GM21515 (cell line): ENCODE results near the gene SYNGR4.
"Not testable (repeated sequence)": the region's sequence is repeated elsewhere in the genome, so short reads cannot be mapped to it uniquely, and the experiment has no call there.

Source experiments
- ATAC-seq: cut with Tn5 transposase; IDR thresholded peaks from one replicate; pipeline ENCODE4 v1.9.1; 2021; ENCODE audit not compliant: unreplicated experiment

SYNGR4 gene

GRCh38 chr19:48370955-48371354 is 6.8 kb downstream of the SYNGR4 start:
- ATAC-seq: no peak

GRCh38 chr19:48371367-48371766 is 7.2 kb downstream of the SYNGR4 start:
- ATAC-seq: no peak

GRCh38 chr19:48371771-48372170 is 7.6 kb downstream of the SYNGR4 start:
- ATAC-seq: not testable (repeated sequence)

GRCh38 chr19:48372904-48373303 is 8.7 kb downstream of the SYNGR4 start:
- no peak for ATAC-seq

- no peak for ATAC-seq
These were observed 9.4 kb downstream of the SYNGR4 start for GRCh38 chr19:48373567-48373966.

- ATAC-seq: no peak
These were observed 14.0 kb downstream of the SYNGR4 start for GRCh38 chr19:48378194-48378570.

GRCh38 chr19:48379058-48379457 is 14.9 kb downstream of the SYNGR4 start:
- no peak for ATAC-seq

- ATAC-seq: no peak
These were observed 17.2 kb downstream of the SYNGR4 start for GRCh38 chr19:48381178-48381950.

- no peak for ATAC-seq
These were observed 18.1 kb downstream of the SYNGR4 start for GRCh38 chr19:48382286-48382685.

GRCh38 chr19:48385461-48386087 is 21.4 kb downstream of the SYNGR4 start:
- ATAC-seq: no peak

- ATAC-seq: no peak
These were observed 22.8 kb downstream of the SYNGR4 start for GRCh38 chr19:48386981-48387380.

GRCh38 chr19:48390188-48391099 is 26.3 kb downstream of the SYNGR4 start:
- ATAC-seq: no peak

GRCh38 chr19:48391100-48392005 is 27.2 kb downstream of the SYNGR4 start, which contains the start of gene KDELR1:
TSS of gene KDELR1 (minus strand) at chr19:48391551. CDS start at chr19:48391358, 193 bp downstream.
- ATAC-seq: no peak

GRCh38 chr19:48392006-48392344 is 27.8 kb downstream of the SYNGR4 start:
- not testable (repeated sequence) for ATAC-seq

GRCh38 chr19:48392860-48393558 is 28.8 kb downstream of the SYNGR4 start:
- ATAC-seq: no peak

GRCh38 chr19:48393559-48394330 is 29.6 kb downstream of the SYNGR4 start, which contains the start of gene GRIN2D:
TSS of gene GRIN2D (plus strand) at chr19:48393668. CDS start at chr19:48398393, 4,725 bp downstream.
- ATAC-seq: no peak

GRCh38 chr19:48394331-48395169 is 30.4 kb downstream of the SYNGR4 start:
- no peak for ATAC-seq

- no peak for ATAC-seq
These were observed 30.9 kb downstream of the SYNGR4 start for GRCh38 chr19:48395170-48395455.
